GM19468 (cell line): ENCODE measurements around the gene AHSG.
"Not testable (repeated sequence)": the region's sequence is repeated elsewhere in the genome, so short reads cannot be mapped to it uniquely, and the experiment has no call there.

Source experiments
- ATAC-seq: cut with Tn5 transposase; IDR thresholded peaks from one replicate; pipeline ENCODE4 v1.9.1; 2021; ENCODE audit warnings: mild to moderate bottlenecking, moderate library complexity, moderate number of reproducible peaks; ENCODE audit not compliant: unreplicated experiment; ENCODE audit errors: extremely low read depth

Gene AHSG, protein sequence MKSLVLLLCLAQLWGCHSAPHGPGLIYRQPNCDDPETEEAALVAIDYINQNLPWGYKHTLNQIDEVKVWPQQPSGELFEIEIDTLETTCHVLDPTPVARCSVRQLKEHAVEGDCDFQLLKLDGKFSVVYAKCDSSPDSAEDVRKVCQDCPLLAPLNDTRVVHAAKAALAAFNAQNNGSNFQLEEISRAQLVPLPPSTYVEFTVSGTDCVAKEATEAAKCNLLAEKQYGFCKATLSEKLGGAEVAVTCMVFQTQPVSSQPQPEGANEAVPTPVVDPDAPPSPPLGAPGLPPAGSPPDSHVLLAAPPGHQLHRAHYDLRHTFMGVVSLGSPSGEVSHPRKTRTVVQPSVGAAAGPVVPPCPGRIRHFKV

GRCh38 chr3:186612721-186613636 is at the start of gene AHSG:
AHSG (plus strand) TSS chr3:186613060; CDS start chr3:186613142, 82 bp downstream.
- ATAC-seq = no peak

- no peak for ATAC-seq
Observed at GRCh38 chr3:186564586-186564985, 48.3 kb upstream of the AHSG start.

GRCh38 chr3:186566772-186567071 is 46.1 kb upstream of the AHSG start:
- ATAC-seq = no peak

- ATAC-seq = peak; percentile 50
Observed at GRCh38 chr3:186567072-186567921, 45.6 kb upstream of the AHSG start, which contains the start of gene TBCCD1. TBCCD1 (minus strand) TSS chr3:186567339; CDS start chr3:186564329, 3,010 bp downstream.

GRCh38 chr3:186569361-186569760 is 43.5 kb upstream of the AHSG start:
- not testable (repeated sequence) for ATAC-seq

GRCh38 chr3:186569779-186570095 is 43.1 kb upstream of the AHSG start:
- ATAC-seq = no peak

DNA sequence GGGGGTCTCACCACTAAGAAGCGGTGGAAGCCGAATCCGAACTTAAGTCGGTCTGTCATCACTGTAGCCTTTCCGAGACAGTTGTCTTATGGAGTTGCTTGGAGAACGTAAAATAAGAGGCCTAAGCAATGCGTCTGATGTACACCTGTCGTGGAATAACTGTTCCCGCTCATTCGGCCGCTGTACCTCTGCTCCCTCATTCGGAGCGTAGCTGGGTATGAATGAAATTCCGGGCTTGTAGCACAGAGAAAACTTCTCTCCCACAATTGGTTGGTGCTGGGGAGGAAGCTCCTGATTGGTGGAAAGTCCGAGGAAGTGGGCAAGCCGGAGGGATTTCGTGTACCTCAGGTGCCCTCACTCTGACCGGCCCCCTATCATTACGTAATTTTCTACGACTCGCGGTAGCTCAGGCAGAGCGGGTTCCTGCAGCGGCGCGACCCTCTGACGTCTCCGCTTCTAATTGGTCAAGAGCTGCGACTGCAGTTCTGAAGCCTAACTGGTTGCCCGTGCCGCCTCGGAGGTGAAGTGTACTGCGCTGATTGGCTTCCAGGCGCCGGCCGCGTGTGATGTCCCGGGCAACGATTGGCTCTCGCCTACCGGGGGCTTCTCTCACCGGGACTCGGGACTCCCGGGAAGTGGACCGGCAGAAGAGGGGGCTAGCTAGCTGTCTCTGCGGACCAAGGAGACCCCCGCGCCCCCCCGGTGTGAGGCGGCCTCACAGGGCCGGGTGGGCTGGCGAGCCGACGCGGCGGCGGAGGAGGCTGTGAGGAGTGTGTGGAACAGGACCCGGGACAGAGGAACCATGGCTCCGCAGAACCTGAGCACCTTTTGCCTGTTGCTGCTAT is 42.5 kb upstream of the AHSG start, which contains the start of gene DNAJB11:
Gene DNAJB11, plus strand, starts transcription at position 625 of the 845 bp plus-strand sequence. Its CDS starts 178 bp downstream, at position 803.
- ATAC-seq = peak; percentile 79

- ATAC-seq = no peak
Observed at GRCh38 chr3:186570941-186571643, 41.8 kb upstream of the AHSG start.

GRCh38 chr3:186571644-186572013 is 41.2 kb upstream of the AHSG start:
- no peak for ATAC-seq

GRCh38 chr3:186577521-186577920 is 35.3 kb upstream of the AHSG start:
- no peak for ATAC-seq

DNA sequence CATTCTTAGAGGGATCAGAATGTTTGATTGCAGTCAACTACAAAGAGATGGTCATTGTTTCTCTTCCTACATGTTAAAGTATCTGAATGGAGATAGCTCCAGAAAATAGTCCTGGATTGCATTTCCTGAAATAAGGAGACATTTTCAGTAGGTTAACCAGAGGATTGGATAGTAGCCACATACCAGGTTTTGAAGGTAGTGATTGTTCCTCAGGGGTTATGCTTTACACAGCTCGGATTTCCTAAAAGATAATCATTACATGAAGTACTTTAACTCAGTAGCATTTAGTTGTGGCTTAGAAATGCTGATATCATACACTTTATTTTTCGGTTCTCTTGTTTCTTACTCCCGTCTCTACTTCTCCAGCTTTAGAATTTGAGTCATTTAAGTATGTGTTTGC is 32.1 kb upstream of the AHSG start:
- no peak for ATAC-seq

- no peak for ATAC-seq
Observed at GRCh38 chr3:186582541-186582940, 30.3 kb upstream of the AHSG start.

- no peak for ATAC-seq
Observed at GRCh38 chr3:186583831-186584230, 29.0 kb upstream of the AHSG start.

DNA sequence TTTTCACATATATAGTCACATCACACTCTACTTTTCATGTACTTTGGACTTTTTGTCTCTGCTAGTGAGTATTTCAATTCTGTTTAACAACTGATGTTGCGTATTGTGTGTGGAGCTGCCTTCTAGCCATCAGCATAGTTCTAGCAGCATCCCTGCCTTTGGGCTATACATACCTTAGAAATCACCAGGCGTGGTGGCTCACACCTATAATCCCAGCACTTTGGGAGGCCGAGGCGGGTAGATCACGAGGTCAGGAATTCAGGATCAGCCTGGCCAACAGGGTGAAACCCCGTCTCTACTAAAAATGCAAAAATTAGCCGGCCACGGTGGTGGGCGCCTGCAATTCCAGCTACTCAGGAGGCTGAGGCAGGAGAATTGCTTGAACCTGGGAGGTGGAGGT is 26.6 kb upstream of the AHSG start:
- ATAC-seq = not testable (repeated sequence)

GRCh38 chr3:186587183-186587582 is 25.7 kb upstream of the AHSG start:
- ATAC-seq = no peak

- ATAC-seq = no peak
Observed at GRCh38 chr3:186588632-186589031, 24.2 kb upstream of the AHSG start.

DNA sequence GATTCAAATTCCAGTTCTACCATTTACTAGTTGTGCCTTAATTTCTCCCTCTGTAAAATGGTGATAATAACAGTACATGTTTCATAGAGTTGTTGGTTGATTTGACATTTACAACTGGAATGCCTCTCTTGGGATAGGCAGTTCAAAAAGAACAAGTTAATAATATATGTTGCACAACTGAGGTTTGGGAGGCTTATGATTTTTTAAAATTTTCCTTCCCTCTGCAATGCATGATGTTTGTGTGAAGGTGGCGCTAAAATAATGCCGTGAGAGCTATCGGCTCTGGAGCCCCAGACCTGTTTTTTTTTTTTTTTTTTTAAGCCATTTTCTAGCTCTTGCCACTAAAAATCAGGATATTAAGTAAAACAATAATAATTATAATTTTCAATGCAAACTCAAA is 23.7 kb upstream of the AHSG start:
- no peak for ATAC-seq

GRCh38 chr3:186589856-186590579 is 22.8 kb upstream of the AHSG start:
- ATAC-seq = no peak
